Subcutaneous adipose tissue (tissue), 4 donors: Measurements from ENCODE around the gene MNDA. TPM values are rescaled to one million over a fixed set of nuclear protein-coding genes. Genes with fewer than 3 reads are reported as not detected.

ENCODE experiments used
- small RNA-seq: library from RNA; depleted of rRNA; stranded (forward); fragments of <200 nt; gene quantifications from one replicate; pipeline ENCODE3, GENCODE V24; 2016
- total RNA-seq, 4 donors: library from RNA; depleted of rRNA; stranded (reverse); fragments of >200 nt; gene quantifications; one replicate each; pipeline ENCODE4 v1.1.0, GENCODE V29; 2016
- TF ChIP-seq, protein P1 (sequence below): fragments of 450-650 bp; IDR thresholded peaks from one replicate; pipeline ENCODE4 v1.5.1; 2016; ENCODE audit warnings: low read depth, mild to moderate bottlenecking, control low read depth, antibody characterized with exemption, moderate library complexity

The MNDA gene
- total RNA-seq, 4 donors from 2014 or later: 5.8 to 54.6 (median 12.9) TPM

- TF ChIP-seq, protein P1, sequence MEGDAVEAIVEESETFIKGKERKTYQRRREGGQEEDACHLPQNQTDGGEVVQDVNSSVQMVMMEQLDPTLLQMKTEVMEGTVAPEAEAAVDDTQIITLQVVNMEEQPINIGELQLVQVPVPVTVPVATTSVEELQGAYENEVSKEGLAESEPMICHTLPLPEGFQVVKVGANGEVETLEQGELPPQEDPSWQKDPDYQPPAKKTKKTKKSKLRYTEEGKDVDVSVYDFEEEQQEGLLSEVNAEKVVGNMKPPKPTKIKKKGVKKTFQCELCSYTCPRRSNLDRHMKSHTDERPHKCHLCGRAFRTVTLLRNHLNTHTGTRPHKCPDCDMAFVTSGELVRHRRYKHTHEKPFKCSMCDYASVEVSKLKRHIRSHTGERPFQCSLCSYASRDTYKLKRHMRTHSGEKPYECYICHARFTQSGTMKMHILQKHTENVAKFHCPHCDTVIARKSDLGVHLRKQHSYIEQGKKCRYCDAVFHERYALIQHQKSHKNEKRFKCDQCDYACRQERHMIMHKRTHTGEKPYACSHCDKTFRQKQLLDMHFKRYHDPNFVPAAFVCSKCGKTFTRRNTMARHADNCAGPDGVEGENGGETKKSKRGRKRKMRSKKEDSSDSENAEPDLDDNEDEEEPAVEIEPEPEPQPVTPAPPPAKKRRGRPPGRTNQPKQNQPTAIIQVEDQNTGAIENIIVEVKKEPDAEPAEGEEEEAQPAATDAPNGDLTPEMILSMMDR: no peak
Observed at GRCh38 chr1:158898722-158899121, 67.6 kb downstream of the MNDA start.

Small RNAs within 50 kb of the gene (small RNA-seq; reads per million reads assigned to genes)
- gene OR2AQ1P: not detected

Other genes starting within 250 kb of the MNDA start
- not detected for gene OR10Z1, start 226.1 kb upstream of the MNDA start, total RNA-seq
- under 1 TPM in 3 of 4 donors, not detected in 1; 0.38 to 0.88 (median 0.68) TPM for gene SPTA1, start 144.6 kb upstream of the MNDA start, total RNA-seq
- gene OR6K2, start 130.7 kb upstream of the MNDA start, total RNA-seq: not detected
- gene OR6K3, start 110.6 kb upstream of the MNDA start, total RNA-seq: not detected
- not detected for gene OR6K6, start 76.6 kb upstream of the MNDA start, total RNA-seq
- not detected for gene OR6N1, start 59.2 kb upstream of the MNDA start, total RNA-seq
- not detected for gene OR6N2, start 50.1 kb upstream of the MNDA start, total RNA-seq
- 1 to 10 TPM; 2.9 to 9.3 (median 5.8) TPM for gene PYHIN1, start 100.2 kb downstream of the MNDA start, total RNA-seq
- 100 to 1,000 TPM in 3 of 4 donors, 10 to 100 TPM in 1; 71.4 to 134 (median 116) TPM for gene IFI16, start 178.6 kb downstream of the MNDA start, total RNA-seq
- gene AIM2, start 245.4 kb downstream of the MNDA start, total RNA-seq: 1 to 10 TPM in 1 of 4 donors, not detected in 3; 2.5 TPM